GM12891 (cell line): Measurements from ENCODE around the gene ADARB1.

Source experiments
- POLR2AphosphoS5 ChIP-seq: IDR thresholded peaks from 2 replicates; pipeline ENCODE4 v1.6.1; 2011; ENCODE audit warnings: low read depth, low read length, control low read depth
- SPI1 ChIP-seq: IDR thresholded peaks from 2 replicates; pipeline ENCODE4 v1.6.1; 2011; ENCODE audit warnings: low read depth, low read length, control low read depth
- TAF1 ChIP-seq: IDR thresholded peaks from 2 replicates; pipeline ENCODE4 v1.6.1; 2011; ENCODE audit warnings: low read depth, low read length, control low read depth

DNA sequence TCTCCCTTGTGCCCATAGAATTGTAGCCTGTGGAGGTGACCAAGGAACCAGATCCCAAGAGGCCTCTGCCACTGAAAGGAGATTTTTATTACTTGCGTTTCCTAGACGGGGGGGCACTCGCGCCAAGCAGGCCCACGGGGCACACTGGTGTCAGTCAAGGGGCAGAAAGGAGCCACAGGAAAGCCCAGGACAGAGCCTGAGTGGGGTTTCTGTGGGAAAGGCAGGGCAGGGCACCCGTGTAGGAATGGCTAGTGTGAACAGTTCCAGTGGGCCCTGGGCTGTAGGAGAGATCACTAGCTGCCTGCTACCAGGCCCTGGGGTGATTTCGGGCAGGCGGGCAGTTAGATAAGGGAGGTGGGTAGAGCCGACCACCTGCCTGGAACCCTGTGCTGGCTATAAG is 70.8 kb downstream of the ADARB1 start:
- TF ChIP-seq TAF1 = no peak
- TF ChIP-seq POLR2AphosphoS5 = no peak
- TF ChIP-seq SPI1 = no peak
